GM10248 (cell line): Measurements from ENCODE around the gene STEAP2.
A peak's percentile ranks its signal among the peaks of the same experiment; 100 is the strongest.

ENCODE experiments used
- CTCF ChIA-PET: fragments of 300-600 bp; sonication (Branson Sonifier 250); formaldehyde crosslinking; extraction: SDS; loops from one replicate; lab custom pipeline; 2021; ENCODE audit warnings: antibody characterized with exemption; lab: Yijun Ruan, JAX
- POLR2A ChIA-PET: fragments of 350-650 bp; sonication (Branson Sonifier 250); formaldehyde crosslinking; extraction: SDS; loops from one replicate; lab custom pipeline; 2020; ENCODE audit warnings: antibody characterized with exemption; lab: Yijun Ruan, JAX
- DNase-seq: peaks from one replicate; pipeline ENCODE4 v3.0.0; 2012; ENCODE audit errors: extremely low spot score
- CTCF ChIP-seq: IDR thresholded peaks from 2 replicates; pipeline ENCODE4 v1.5.1; 2012; ENCODE audit warnings: mild to moderate bottlenecking, low read depth; ENCODE audit errors: extremely low read depth, missing control alignments, control extremely low read depth

Gene STEAP2

GRCh38 chr7:90172121-90172520 is 39.4 kb upstream of the STEAP2 start:
- ChIA-PET CTCF (interaction anchor here (1.1 to 3.2 kb wide), 4 partner anchors 16 to 40 kb away, joined by 5 to 10 read pairs (median 8); partner anchors contain the start of genes STEAP1 and STEAP2), POLR2A (no interaction called here)
- DNase-seq, result no peak
- no peak for TF ChIP-seq CTCF

GRCh38 chr7:90172624-90173023 is 38.9 kb upstream of the STEAP2 start:
- CTCF ChIA-PET, result interaction anchor here (1.0 to 3.2 kb wide), 5 partner anchors 16 to 255 kb away, joined by 3 to 10 read pairs (median 7); partner anchors contain the start of genes STEAP1 and STEAP2
- POLR2A ChIA-PET, result no interaction called here
- no peak for DNase-seq
- no peak for TF ChIP-seq CTCF

- DNase-seq, result peak; percentile 40
- ChIA-PET POLR2A (no interaction called here), CTCF (interaction anchor here (1.0 to 3.2 kb wide), 7 partner anchors 14 to 255 kb away, joined by 3 to 10 read pairs (median 7); partner anchors contain the start of genes STEAP1 and STEAP2)
- no peak for TF ChIP-seq CTCF
These were observed 38.3 kb upstream of the STEAP2 start for GRCh38 chr7:90173127-90173844.

- POLR2A ChIA-PET, result no interaction called here
- no peak for DNase-seq
- CTCF ChIA-PET, result interaction anchor here (1.1 to 2.6 kb wide), 5 partner anchors 12 to 66 kb away, joined by 3 to 8 read pairs (median 3); partner anchors contain the start of gene STEAP1
- no peak for TF ChIP-seq CTCF
These were observed 35.9 kb upstream of the STEAP2 start for GRCh38 chr7:90175667-90176066.

- no peak for TF ChIP-seq CTCF
- ChIA-PET CTCF (interaction anchor here (1.1 to 2.6 kb wide), 3 partner anchors 11 to 22 kb away, joined by 3 to 8 read pairs (median 5); partner anchors contain the start of gene STEAP1), POLR2A (no interaction called here)
- no peak for DNase-seq
These were observed 35.3 kb upstream of the STEAP2 start for GRCh38 chr7:90176195-90176594.

GRCh38 chr7:90178166-90178565 is 33.4 kb upstream of the STEAP2 start:
- ChIA-PET POLR2A (no interaction called here), CTCF (interaction anchor here (1.0 to 1.7 kb wide), 8 partner anchors 10 to 250 kb away, joined by 3 to 6 read pairs (median 4); partner anchors contain the start of gene STEAP1)
- no peak for DNase-seq
- TF ChIP-seq CTCF, result no peak
